Occipital lobe (tissue), 2 donors: ENCODE results near the gene REG4. TPM values are rescaled to one million over a fixed set of nuclear protein-coding genes. Genes with fewer than 3 reads are reported as not detected.

ENCODE experiments used
- DNase-seq: peaks from one replicate; lab custom pipeline; 2025; lab: John Stamatoyannopoulos, UW
- total RNA-seq: library from RNA; depleted of rRNA; stranded (reverse); fragments of >200 nt; gene quantifications from one replicate; pipeline ENCODE4 v1.2.3, GENCODE V29; 2014

Gene REG4
- total RNA-seq, 1 donor from 2014 or later = not detected

- DNase-seq = no peak
Measured at GRCh38 chr1:119781434-119782210, 29.6 kb downstream of the REG4 start.

GRCh38 chr1:119779869-119780356 is 31.3 kb downstream of the REG4 start:
- DNase-seq = no peak

- no peak for DNase-seq
Measured at GRCh38 chr1:119778886-119779560, 32.2 kb downstream of the REG4 start.

- DNase-seq = no peak
Measured at GRCh38 chr1:119778359-119778758, 32.9 kb downstream of the REG4 start.

GRCh38 chr1:119774746-119775490 is 36.3 kb downstream of the REG4 start:
- no peak for DNase-seq

GRCh38 chr1:119773711-119774241 is 37.5 kb downstream of the REG4 start:
- DNase-seq = no peak

- no peak for DNase-seq
Measured at GRCh38 chr1:119772298-119772697, 39.0 kb downstream of the REG4 start.

GRCh38 chr1:119771770-119772169 is 39.5 kb downstream of the REG4 start:
- DNase-seq = no peak

GRCh38 chr1:119771016-119771415 is 40.2 kb downstream of the REG4 start:
- DNase-seq = no peak

- no peak for DNase-seq
Measured at GRCh38 chr1:119768778-119769177, 42.5 kb downstream of the REG4 start, which contains the start of gene HMGCS2. Gene HMGCS2, minus strand, starts transcription at chr1:119768905. Its CDS starts 61 bp downstream, at chr1:119768844.

- no peak for DNase-seq
Measured at GRCh38 chr1:119767486-119767885, 43.8 kb downstream of the REG4 start.

- no peak for DNase-seq
Measured at GRCh38 chr1:119766374-119766794, 44.9 kb downstream of the REG4 start.

GRCh38 chr1:119764220-119764619 is 47.0 kb downstream of the REG4 start:
- DNase-seq = no peak

GRCh38 chr1:119762953-119763352 is 48.3 kb downstream of the REG4 start:
- no peak for DNase-seq

- DNase-seq = no peak
Measured at GRCh38 chr1:119762409-119762808, 48.9 kb downstream of the REG4 start.

- DNase-seq = no peak
Measured at GRCh38 chr1:119758584-119758983, 52.7 kb downstream of the REG4 start.

- DNase-seq = no peak
Measured at GRCh38 chr1:119752592-119752991, 58.7 kb downstream of the REG4 start.

- DNase-seq = no peak
Measured at GRCh38 chr1:119748040-119748439, 63.2 kb downstream of the REG4 start.

GRCh38 chr1:119747451-119747850 is 63.8 kb downstream of the REG4 start:
- no peak for DNase-seq

GRCh38 chr1:119745034-119745433 is 66.2 kb downstream of the REG4 start:
- no peak for DNase-seq

- no peak for DNase-seq
Measured at GRCh38 chr1:119744598-119744942, 66.7 kb downstream of the REG4 start.
